Measurements from ENCODE around the gene DCTN3.

DNA sequence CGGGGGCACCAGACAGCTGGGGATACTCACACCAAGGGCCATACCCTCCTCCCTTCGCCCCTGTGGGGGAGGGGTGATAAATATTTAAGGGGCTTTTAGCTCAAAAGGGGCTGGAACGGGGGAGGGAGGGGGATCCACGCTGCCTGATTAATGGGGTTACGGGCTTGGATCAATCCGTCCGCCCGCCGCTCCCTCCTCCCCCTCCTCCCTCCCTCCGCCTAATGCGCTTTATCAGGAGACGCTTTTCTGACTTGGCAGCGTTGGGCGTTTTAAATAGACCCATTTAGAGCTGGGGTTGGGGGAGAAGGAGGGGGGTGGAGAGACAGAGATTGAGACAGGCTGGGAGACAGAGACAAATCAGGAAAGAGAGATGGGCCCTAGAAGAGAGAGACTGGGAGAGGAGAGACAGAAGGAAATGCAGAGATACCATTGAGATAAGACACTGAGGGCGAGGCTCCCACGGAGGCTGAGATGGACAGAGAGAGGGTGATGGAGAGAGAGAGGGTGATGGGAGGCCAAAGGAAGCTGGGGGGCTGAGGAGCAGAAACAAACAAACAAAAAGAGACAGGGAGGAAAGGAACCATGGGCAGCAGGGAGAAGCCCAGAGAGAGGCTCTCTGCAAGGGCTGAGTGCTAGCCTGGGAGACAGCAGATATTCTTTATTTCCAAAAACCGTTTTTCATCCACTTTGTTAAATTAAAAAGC, 41.0 kb downstream of the DCTN3 start:
- no peak for TF ChIP-seq POLR2A (IDR thresholded peaks at IDR 0.05)
- TF ChIP-seq, protein P1, sequence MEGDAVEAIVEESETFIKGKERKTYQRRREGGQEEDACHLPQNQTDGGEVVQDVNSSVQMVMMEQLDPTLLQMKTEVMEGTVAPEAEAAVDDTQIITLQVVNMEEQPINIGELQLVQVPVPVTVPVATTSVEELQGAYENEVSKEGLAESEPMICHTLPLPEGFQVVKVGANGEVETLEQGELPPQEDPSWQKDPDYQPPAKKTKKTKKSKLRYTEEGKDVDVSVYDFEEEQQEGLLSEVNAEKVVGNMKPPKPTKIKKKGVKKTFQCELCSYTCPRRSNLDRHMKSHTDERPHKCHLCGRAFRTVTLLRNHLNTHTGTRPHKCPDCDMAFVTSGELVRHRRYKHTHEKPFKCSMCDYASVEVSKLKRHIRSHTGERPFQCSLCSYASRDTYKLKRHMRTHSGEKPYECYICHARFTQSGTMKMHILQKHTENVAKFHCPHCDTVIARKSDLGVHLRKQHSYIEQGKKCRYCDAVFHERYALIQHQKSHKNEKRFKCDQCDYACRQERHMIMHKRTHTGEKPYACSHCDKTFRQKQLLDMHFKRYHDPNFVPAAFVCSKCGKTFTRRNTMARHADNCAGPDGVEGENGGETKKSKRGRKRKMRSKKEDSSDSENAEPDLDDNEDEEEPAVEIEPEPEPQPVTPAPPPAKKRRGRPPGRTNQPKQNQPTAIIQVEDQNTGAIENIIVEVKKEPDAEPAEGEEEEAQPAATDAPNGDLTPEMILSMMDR (IDR thresholded peaks at IDR 0.05) = no peak
